Mucosa of rectum (tissue), 2 donors: ENCODE results near the gene DDX43.
"Not testable (repeated sequence)": the region's sequence is repeated elsewhere in the genome, so short reads cannot be mapped to it uniquely, and the experiment has no call there.

Experiments used
- H3K27ac ChIP-seq, 2 donors: one replicate each; pipeline ENCODE4 v1.7.0; 2013; ENCODE audit warnings: inconsistent platforms in 2 of 2, low read depth in 2 of 2, low read length in 2 of 2
- H3K27me3 ChIP-seq, 2 donors: one replicate each; pipeline ENCODE4 v1.7.0; 2013; ENCODE audit warnings: low read length in 2 of 2; ENCODE audit not compliant: control insufficient read depth in 2 of 2, insufficient read depth in 2 of 2
- H3K36me3 ChIP-seq, 2 donors: one replicate each; pipeline ENCODE4 v1.7.0; 2013; ENCODE audit warnings: low read length in 2 of 2; ENCODE audit not compliant: control insufficient read depth in 2 of 2, insufficient read depth in 2 of 2
- H3K4me1 ChIP-seq, 2 donors: one replicate each; pipeline ENCODE4 v1.7.0; 2013; ENCODE audit warnings: low read length in 2 of 2, mild to moderate bottlenecking in 1 of 2; ENCODE audit not compliant: control insufficient read depth in 2 of 2, insufficient read depth in 2 of 2
- H3K4me3 ChIP-seq, 2 donors: one replicate each; pipeline ENCODE4 v1.7.0; 2013; ENCODE audit warnings: low read length in 2 of 2
- H3K9ac ChIP-seq, 2 donors: one replicate each; pipeline ENCODE4 v1.7.0; 2013; ENCODE audit warnings: low read length in 2 of 2, low read depth in 1 of 2, mild to moderate bottlenecking in 1 of 2
- H3K9me3 ChIP-seq, 2 donors: one replicate each; pipeline ENCODE4 v1.7.0; 2013; ENCODE audit warnings: low read length in 2 of 2; ENCODE audit not compliant: control insufficient read depth in 2 of 2
- donor health status: healthy.
- donor health status: Normal muscosa, but diverticular disease.

The DDX43 gene

DNA sequence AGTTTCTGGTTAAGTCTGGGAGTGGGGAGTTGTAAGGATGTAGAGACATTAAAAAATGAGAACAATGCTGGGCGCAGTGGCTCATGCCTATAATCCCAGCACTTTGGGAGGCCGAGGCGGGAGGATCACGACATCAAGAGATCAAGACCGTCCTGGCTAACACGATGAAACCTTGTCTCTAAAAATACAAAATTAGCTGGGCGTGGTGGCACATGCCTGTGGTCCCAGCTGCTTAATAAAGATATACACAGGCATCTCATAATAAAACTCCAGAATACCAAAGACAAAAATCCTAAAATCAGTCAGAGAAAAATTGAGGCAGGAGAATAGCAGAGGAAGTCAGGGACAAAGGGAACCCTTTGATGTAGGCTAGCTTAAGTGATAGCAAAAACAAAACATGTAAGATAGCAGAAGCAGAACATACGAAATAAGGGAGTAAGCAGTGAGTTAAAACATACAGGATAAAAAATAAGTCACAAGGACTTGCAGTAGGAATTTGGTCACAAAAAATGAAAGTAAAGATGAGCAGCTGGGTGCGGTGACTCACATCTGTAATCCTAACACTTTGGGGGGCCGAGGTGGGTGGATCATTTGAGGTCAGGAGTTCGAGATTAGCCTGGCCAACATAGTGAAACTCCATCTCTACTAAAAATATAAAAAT is 23.6 kb downstream of the DDX43 start:
- no peaks in the 10 kb centered on the region for H3K27me3 ChIP-seq
- H3K27ac ChIP-seq: no peak overlapping the region
- no peaks in the 10 kb centered on the region for H3K4me1 ChIP-seq
- no peak overlapping the region for H3K9ac ChIP-seq
- H3K36me3 ChIP-seq: peaks cover 0 to 6% of the 10 kb centered on the region in 2 donors
- no peak overlapping the region for H3K4me3 ChIP-seq
- H3K9me3 ChIP-seq: no peaks in the 10 kb centered on the region

GRCh38 chr6:73421534-73421933 is 26.9 kb downstream of the DDX43 start:
- Histone ChIP-seq H3K27me3 (no peaks in the 10 kb centered on the region), H3K9me3 (no peaks in the 10 kb centered on the region), H3K4me1 (no peaks in the 10 kb centered on the region), H3K4me3 (no peak overlapping the region), H3K9ac (no peak overlapping the region), H3K27ac (no peak overlapping the region), H3K36me3 (peaks cover 0 to 14% of the 10 kb centered on the region in 2 donors)

DNA sequence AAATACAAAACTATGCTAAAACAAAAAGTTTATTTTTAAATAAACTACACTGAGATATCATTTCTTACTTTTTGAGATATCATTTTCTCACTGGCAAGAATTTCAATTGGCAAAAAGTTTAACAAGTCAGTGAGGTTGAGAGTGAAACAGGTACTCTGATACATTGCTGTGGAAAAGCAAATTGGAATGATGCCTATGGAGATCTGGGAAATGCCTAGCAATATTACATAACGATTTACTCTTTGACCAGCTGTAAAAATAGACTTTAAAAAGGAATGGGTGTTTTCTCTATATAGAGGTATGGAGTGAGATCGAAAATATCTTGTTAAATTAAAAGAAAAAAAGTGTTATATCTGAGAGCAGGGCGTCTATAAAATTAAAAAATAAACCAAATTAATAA is 40.6 kb downstream of the DDX43 start:
- no peaks in the 10 kb centered on the region for H3K27me3 ChIP-seq
- H3K4me1 ChIP-seq: no peaks in the 10 kb centered on the region
- no peaks in the 10 kb centered on the region for H3K9me3 ChIP-seq
- no peak overlapping the region for H3K27ac ChIP-seq
- H3K4me3 ChIP-seq: no peak overlapping the region
- peaks cover 0 to 15% of the 10 kb centered on the region in 2 donors for H3K36me3 ChIP-seq
- no peak overlapping the region for H3K9ac ChIP-seq

GRCh38 chr6:73443555-73443954 is 48.9 kb downstream of the DDX43 start:
- H3K9ac ChIP-seq: no peak overlapping the region
- H3K4me3 ChIP-seq: no peak overlapping the region
- H3K9me3 ChIP-seq: no peaks in the 10 kb centered on the region
- no peaks in the 10 kb centered on the region for H3K4me1 ChIP-seq
- H3K36me3 ChIP-seq: peaks cover 5 to 15% of the 10 kb centered on the region in 2 donors
- no peak overlapping the region for H3K27ac ChIP-seq
- H3K27me3 ChIP-seq: no peaks in the 10 kb centered on the region

DNA sequence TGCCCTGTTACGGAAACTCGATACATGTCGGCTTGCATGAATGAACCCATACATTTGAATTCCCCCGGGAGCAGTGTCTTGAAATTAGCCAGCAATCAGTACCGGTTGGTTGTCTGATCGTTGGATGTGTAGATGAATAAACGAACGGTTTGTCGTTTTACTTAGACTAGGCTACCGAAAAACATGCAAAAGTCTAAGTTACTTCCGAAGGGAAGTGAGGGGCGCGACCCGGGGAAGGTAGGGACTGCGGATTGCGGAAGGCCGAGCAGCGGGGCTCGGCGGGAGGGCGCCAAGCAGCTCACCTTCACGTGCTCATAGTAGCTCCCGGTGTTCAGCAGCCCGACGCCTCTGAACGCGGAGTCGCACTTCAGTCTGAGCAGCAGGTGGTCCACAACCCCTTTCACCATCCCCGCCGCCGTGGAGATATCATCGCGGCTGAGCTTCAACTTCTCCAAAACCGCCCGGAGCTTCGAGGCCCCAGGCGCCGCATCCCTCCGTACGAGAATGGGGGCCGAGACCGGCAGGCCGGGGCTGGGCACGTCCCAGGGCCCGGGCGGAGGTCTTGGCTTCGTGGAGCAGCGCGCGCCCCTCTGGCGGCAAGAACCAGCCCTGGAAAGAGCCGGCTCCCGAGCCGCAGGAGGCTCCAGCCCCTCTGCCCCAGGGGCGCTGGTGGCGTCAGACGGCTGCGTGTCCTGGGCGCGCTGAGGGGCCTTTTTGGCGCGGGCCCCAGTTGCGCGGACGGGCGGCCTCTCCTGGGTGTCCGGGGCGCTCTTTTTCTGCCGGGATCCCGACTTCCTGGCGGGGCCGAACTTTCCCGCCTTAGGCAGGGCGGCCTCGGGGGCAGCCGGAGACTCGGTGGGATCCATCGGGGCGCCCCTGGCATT is 56.8 kb downstream of the DDX43 start:
- peaks cover 3 to 7% of the 10 kb centered on the region in 2 donors for H3K4me1 ChIP-seq
- H3K27ac ChIP-seq: peak overlapping the region; percentile 78 to 81
- peak overlapping the region; percentile 71 to 74 for H3K4me3 ChIP-seq
- no peaks in the 10 kb centered on the region for H3K36me3 ChIP-seq
- H3K9ac ChIP-seq: peak overlapping the region; percentile 74 to 77
- H3K27me3 ChIP-seq: no peaks in the 10 kb centered on the region
- H3K9me3 ChIP-seq: no peaks in the 10 kb centered on the region

DNA sequence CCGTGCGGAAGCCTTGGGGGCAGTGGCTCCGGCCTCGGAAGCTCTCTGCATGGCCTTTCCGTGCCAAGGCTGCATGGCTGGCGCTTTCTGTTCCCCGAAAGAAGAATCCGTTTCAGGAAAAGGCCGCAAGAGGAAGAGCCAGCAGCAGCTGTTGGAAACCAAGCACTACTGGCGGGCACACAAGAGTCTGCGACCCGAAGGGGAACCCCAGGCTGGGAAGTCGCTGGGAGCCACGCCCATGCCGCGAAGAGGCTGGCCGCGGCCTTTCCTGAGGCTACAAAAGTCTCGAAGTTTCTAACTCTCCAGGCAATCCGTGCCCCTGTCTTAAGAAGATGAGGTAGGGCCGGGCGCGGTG is 57.5 kb downstream of the DDX43 start, which contains the start of gene CGAS:
Gene CGAS, minus strand, starts transcription at position 191 of the 355 bp plus-strand sequence. Its CDS starts 116 bp downstream, at position 75.
- no peaks in the 10 kb centered on the region for H3K36me3 ChIP-seq
- peaks cover 3 to 7% of the 10 kb centered on the region in 2 donors for H3K4me1 ChIP-seq
- no peaks in the 10 kb centered on the region for H3K9me3 ChIP-seq
- no peaks in the 10 kb centered on the region for H3K27me3 ChIP-seq
- peak within 1 kb of the TSS; percentile 74 to 77 for H3K9ac ChIP-seq
- peak within 1 kb of the TSS; percentile 71 to 74 for H3K4me3 ChIP-seq
- H3K27ac ChIP-seq: peak within 1 kb of the TSS; percentile 78 to 81

DNA sequence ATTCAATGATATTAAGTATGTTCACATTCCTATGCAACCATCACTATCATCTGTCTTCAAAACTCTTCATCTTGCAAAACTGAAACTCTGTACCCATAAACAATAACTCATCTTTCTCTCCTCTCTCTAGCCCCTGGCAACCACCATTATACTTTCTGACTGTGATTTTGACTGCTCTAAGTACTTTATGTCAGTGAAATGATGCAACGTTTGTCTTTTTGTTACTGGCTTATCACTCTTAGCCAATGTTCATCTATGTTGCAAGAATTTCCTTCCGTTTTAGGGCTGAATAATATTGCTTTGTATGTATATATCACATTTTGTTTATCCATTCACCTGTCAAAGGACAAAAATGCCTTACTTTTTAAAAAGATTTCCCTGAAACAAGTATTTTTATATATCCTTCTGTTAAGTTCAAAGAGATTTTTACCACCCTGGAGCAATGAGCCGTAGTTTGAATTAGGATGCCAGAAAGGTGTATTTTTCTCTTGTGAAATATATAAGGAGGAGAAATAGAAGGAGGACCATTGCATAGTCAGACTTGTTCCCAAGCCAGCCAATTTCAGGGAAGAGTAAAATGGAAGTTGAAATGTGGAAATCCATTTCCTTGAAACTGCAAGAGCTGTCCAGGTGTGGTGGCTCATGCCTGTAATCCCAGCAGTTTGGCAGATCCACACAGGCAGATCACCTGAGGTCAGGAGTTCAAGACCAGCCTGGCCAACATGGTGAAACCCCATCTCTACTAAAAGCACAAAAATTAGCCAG is 61.4 kb downstream of the DDX43 start:
- Histone ChIP-seq H3K4me1 (peaks cover 3 to 4% of the 10 kb centered on the region in 2 donors), H3K27ac (no peak overlapping the region), H3K36me3 (no peaks in the 10 kb centered on the region), H3K4me3 (no peak overlapping the region), H3K9me3 (no peaks in the 10 kb centered on the region), H3K27me3 (no peaks in the 10 kb centered on the region), H3K9ac (no peak overlapping the region)

DNA sequence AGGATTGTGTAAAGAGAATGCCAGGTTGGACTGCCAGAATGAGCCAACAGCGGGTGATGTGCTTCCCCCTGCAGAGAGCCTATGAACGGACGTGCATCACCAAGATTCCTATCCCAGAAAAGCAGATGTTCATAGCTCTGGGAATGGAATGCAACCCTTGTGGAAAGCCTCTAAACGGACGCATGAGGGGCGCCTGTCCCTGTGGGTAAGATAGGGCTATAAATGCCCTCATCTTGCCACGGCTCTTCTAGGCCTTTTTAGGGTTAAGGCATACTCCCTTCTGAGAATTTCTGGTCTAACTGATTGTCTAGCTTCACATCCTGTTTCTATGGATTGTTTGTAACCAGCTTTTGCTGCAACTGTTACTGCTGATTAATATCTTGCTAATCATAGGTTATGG is 64.8 kb downstream of the DDX43 start:
- H3K4me3 ChIP-seq, H3K27ac ChIP-seq, H3K9me3 ChIP-seq, H3K4me1 ChIP-seq, H3K27me3 ChIP-seq, H3K9ac ChIP-seq, H3K36me3 ChIP-seq: not testable (repeated sequence)

DNA sequence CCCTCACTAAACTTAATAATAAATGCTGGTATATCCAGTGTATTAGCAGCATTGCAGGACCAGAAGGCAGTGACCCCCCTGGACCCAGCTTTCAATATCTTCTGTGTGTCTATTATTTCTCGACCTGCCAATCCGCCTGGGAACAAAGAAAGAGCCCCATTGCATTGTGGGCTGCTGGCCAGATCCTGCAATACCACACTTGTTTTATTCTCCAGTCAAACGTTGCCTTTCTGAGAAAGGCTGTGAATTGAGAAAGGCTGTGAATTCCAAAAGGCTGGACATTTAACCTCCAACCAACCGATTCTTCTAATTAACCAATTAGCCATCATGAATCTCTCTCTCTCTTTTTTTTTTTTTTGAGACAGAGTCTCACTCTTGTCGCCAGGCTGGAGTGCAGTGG is 65.4 kb downstream of the DDX43 start:
- H3K4me1 ChIP-seq: peaks cover 0 to 2% of the 10 kb centered on the region in 2 donors

More for the DNA sequence above, 65.4 kb downstream of the DDX43 start:
- Histone ChIP-seq H3K9me3 (no peaks in the 10 kb centered on the region), H3K27ac (no peak overlapping the region), H3K4me3 (no peak overlapping the region), H3K27me3 (no peaks in the 10 kb centered on the region), H3K36me3 (peaks cover 0 to 3% of the 10 kb centered on the region in 2 donors), H3K9ac (no peak overlapping the region)
